ENCODE data around the gene CACNA1C. TPM values are rescaled to one million over a fixed set of nuclear protein-coding genes. Genes with fewer than 3 reads are reported as not detected.

Gene CACNA1C
- total and polyA plus RNA-seq, 10 of the 15 experiments (the other 5 are each of a cell fraction or from before 2014, with no cell fraction given), result under 0.01 to 0.15 (median 0.09) TPM; not detected in 5

- H4K20me1 ChIP-seq (ENCODE audit: control insufficient read depth, insufficient read depth), result no peaks in the 10 kb centered on the region
- no peak overlapping the region for H2AFZ ChIP-seq (ENCODE audit: control insufficient read depth, low read depth, low read length)
- no peak overlapping the region for H3K4me3 ChIP-seq
- ATAC-seq (no peak), FAIRE-seq (no peak), DNase-seq (ENCODE audit: low read depth, low spot score) (no peak)
- ChIA-PET CTCF (interaction anchor here (0.7 to 1.6 kb wide), 5 partner anchors 46 to 294 kb away, joined by 3 to 5 read pairs (median 3); no protein-coding TSS in a partner anchor), RAD21 (ENCODE audit: unreplicated experiment) (interaction anchor here (0.9 to 1.0 kb wide), 2 partner anchors 45 to 229 kb away, joined by 3 read pairs; no protein-coding TSS in a partner anchor), POLR2A (no interaction called here), SMC1A (ENCODE audit: uncharacterized antibody, unreplicated experiment) (interaction anchor here (0.6 to 2.0 kb wide), 5 partner anchors 23 to 295 kb away, joined by 3 to 6 read pairs (median 3); no protein-coding TSS in a partner anchor)
- WGBS (ENCODE audit: insufficient coverage, insufficient replicate concordance, low lambda C conversion rate, missing lambda C conversion rate), result 54% methylated on average over 2 of the region's 2 CpGs
- no peaks in the 10 kb centered on the region for H3K27me3 ChIP-seq (replicated peaks in 1 of 2; ENCODE audit: control insufficient read depth in 2 of 2, insufficient read depth in 2 of 2, low read length in 1 of 2)
- no peak overlapping the region for H3K9ac ChIP-seq (ENCODE audit: control insufficient read depth, insufficient read depth, low read length)
- intact Hi-C loops (cut with micrococcal nuclease; ENCODE audit: unreplicated experiment) (loop anchor here (10.0 kb wide), 1 partner anchor 493 kb away; no protein-coding TSS in a partner anchor), in situ Hi-C loops (cut with MboI) (no loop called here)
- no peaks in the 10 kb centered on the region for H3K79me2 ChIP-seq (ENCODE audit: control insufficient read depth, insufficient read depth, low read length)
- no peak overlapping the region for H3K27ac ChIP-seq (ENCODE audit: control insufficient read depth, insufficient read depth)
- no peaks in the 10 kb centered on the region for H3K9me3 ChIP-seq (replicated peaks; ENCODE audit: control insufficient read depth, insufficient read depth, low read length)
- TF ChIP-seq YBX1 (IDR thresholded peaks at IDR 0.05) (no peak), IKZF2 (IDR thresholded peaks at IDR 0.05) (no peak), ATF2 (IDR thresholded peaks at IDR 0.05; ENCODE audit: low read length) (no peak), DPF2 (IDR thresholded peaks at IDR 0.05) (no peak), TCF12 (IDR thresholded peaks at IDR 0.05; ENCODE audit: low read depth, low read length) (no peak), FOXK2 (IDR thresholded peaks at IDR 0.05) (no peak), MEF2B (IDR thresholded peaks at IDR 0.05; ENCODE audit: partially characterized antibody, poor library complexity, severe bottlenecking) (no peak), ZBTB11 (CRISPR knock-in tag; IDR thresholded peaks at IDR 0.05) (no peak)
- TF ChIP-seq, protein P1, sequence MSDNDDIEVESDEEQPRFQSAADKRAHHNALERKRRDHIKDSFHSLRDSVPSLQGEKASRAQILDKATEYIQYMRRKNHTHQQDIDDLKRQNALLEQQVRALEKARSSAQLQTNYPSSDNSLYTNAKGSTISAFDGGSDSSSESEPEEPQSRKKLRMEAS (IDR thresholded peaks at IDR 0.05; ENCODE audit: low read depth, low read length), result no peak
- TF ChIP-seq, protein P2, sequence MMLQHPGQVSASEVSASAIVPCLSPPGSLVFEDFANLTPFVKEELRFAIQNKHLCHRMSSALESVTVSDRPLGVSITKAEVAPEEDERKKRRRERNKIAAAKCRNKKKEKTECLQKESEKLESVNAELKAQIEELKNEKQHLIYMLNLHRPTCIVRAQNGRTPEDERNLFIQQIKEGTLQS (IDR thresholded peaks at IDR 0.05; ENCODE audit: borderline replicate concordance, extremely low read depth, low read depth, low read length), result no peak
- no TSS peak for BruUV-seq (replicated peaks)
- no peak overlapping the region for H3K4me2 ChIP-seq (ENCODE audit: control insufficient read depth, insufficient read depth)
- no peaks in the 10 kb centered on the region for H3K36me3 ChIP-seq (ENCODE audit: control insufficient read depth in 2 of 2, insufficient read depth in 2 of 2, low read length in 1 of 2)
- H3K4me1 ChIP-seq (ENCODE audit: control insufficient read depth, insufficient read depth, low read length), result no peaks in the 10 kb centered on the region
These were observed 235.2 kb downstream of the CACNA1C start for GRCh38 chr12:2288001-2288400.

All from GM12878 (cell line).